ENCODE data around the gene LRRC4C.

- TF ChIP-seq TAF1 (IDR thresholded peaks at IDR 0.05; ENCODE audit: low read depth) (no peak), REST (IDR thresholded peaks at IDR 0.05; ENCODE audit: low read depth) (no peak), MAX (IDR thresholded peaks at IDR 0.05) (no peak), EP300 (IDR thresholded peaks at IDR 0.05; ENCODE audit: borderline replicate concordance) (no peak), YY1 (IDR thresholded peaks at IDR 0.05; ENCODE audit: low read depth) (no peak), TEAD4 (IDR thresholded peaks at IDR 0.05) (no peak), RAD21 (IDR thresholded peaks at IDR 0.05; ENCODE audit: low read depth) (no peak), CREB1 (IDR thresholded peaks at IDR 0.05; ENCODE audit: low read depth) (no peak), FOXM1 (IDR thresholded peaks at IDR 0.05; ENCODE audit: borderline replicate concordance, low read depth) (no peak), ZBTB7A (IDR thresholded peaks at IDR 0.05; ENCODE audit: low read depth) (no peak), CEBPB (IDR thresholded peaks at IDR 0.05) (no peak), NFIC (IDR thresholded peaks at IDR 0.05) (no peak), TCF12 (IDR thresholded peaks at IDR 0.05; ENCODE audit: low read depth) (no peak)
Observed at GRCh38 chr11:40713083-40713482, 746.4 kb downstream of the LRRC4C start.
